GM21360 (cell line): ENCODE results near the gene TRNT1.

ENCODE experiments used
- ATAC-seq: cut with Tn5 transposase; IDR thresholded peaks from one replicate; pipeline ENCODE4 v1.9.1; 2021; ENCODE audit warnings: mild to moderate bottlenecking, moderate library complexity; ENCODE audit not compliant: unreplicated experiment

TRNT1 gene

DNA sequence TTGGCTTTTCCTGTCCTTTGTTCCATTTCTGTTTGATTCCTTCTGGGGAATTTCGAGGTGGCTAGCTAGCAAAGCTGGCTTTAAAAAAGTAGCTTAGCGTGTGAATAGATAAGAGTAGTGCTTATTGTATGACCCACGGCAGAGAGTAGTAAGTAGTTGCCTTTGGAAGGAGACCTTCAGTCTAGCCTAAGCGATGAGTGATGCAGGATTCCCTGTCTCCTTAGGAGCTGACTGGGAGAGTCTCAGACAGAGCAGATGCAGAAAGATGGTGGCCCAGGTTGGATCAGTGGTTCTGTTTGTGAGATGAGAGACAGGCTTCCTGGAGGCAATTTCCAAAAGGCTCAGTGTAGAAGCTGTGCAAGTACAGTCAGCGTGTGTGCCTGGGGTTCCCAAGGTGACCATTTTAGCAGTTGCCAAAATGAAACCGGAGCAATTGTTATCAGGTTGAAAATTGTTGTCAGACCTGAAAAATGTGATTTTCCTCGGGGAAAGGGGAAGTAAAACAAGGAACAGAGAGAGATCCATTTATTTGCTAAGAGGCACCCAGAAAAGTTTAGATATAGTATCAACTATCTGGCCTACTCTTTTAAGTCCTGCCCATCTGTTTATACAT, 15.9 kb upstream of the TRNT1 start:
- ATAC-seq, result no peak

DNA sequence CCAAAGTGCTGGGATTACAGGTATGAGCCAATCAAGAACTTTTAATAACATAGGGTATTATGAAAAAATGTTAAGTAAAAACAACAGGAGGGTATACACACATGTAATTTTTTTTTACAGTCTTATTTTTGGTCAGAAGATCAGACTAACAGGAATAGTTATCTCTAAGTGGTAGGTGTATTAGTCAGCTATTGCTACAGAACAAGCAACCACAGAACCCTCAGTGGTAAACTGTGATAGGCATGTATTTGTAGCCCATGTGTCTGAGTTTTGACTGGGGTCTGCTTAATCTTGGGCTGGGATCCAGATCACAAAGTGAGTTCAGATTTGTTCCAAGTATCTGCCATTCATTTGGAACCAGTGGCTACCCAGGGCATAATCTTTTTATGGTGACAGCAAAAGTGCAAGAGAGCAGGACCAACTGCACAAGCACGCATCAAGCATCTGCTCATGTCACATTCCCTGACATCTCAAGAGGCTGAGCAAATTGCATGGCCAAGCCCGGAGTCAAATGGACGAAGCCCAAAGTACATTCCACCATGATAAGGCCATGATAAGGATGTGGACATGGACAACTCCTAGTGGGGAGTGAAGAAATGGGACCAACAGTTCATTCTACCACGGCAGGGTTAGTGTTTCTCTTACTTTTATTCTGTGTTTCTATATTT, 13.6 kb upstream of the TRNT1 start:
- ATAC-seq, result no peak

DNA sequence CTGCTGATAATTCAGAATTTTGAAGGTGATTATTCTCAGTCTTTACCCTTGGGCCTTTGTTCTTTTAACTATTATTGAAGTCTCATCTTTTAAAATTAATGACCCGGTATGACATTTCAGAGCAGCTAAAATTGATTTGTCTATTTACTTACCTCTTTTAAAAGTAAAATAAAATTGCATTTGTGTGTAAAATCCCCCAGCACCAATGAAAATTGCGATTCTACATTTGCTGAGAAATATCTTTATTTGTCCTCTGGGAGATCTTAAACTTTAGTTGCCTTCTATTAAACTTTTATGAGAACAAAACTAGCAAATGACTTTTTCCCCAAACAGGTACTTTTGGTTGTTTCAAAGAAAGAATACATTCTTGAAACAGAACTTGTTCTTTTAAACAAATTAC, 9.1 kb upstream of the TRNT1 start:
- no peak for ATAC-seq

DNA sequence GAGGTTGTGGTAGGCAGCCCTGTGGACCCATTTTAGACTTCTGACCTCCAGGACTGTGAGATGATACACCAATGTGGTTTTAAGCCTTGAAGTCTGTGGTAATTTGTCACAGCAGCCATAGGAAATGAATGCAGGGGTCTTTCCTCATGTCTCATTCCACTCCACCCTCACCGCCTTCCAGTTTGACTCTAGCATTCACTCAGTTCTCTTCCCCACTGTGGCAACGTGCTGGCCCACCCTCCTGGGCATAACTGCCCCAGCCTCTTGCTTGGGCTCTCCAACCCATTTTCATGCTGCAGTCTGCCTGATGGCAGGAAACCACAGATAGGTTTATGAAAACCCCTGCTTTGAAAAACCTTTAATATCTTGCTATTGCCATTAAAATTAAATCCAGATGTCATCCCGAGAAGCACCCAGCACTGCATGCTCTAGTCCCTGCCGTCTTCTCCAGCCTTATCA, 7.3 kb upstream of the TRNT1 start:
- no peak for ATAC-seq

DNA sequence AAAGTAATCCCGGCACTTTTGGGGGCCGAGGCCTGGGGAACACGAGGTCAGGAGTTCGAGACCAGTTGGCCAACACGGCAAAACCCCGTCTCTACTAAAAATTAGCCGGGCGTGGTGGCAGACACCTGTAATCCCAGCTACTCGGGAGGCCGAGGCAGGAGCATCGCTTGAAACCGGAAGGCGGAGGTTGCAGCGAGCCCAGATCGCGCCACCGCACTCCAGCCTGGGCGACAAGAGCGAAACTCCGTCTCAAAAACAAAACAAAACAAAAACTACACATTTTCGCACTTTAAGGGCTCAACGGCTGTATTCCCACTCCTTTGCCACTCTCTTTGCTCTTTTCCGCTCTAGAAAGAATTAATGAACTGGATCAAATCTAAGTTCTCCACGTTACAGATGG, 763 bp upstream of the TRNT1 start:
- no peak for ATAC-seq

DNA sequence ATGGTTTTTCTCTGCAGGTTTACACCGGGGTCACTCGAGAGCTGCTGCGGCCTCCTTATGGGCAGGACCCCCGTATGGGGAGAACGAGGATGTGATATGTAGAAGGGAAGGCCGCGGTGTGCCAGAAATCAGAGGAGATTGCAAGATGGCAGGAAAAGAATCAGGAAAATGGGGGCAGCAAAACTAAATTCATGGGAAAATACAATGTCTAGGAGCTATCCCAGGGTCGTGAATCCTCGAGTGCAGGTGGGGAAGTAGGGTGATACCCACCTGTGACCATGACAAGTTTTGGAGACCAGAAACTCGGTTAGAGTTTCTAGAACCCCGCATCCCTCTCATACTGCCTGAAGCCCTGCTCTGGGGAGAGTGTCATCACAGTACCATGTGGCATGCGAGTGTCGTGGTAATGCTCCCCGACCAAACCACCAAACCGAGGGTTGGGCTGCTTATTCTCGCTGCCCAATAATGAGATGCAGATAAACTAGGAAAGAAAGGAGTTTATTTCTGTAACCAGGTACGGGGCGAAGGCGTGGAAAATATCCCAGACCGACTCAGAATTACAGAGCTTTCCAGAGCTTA, 781 bp downstream of the TRNT1 start:
- ATAC-seq, result no peak

DNA sequence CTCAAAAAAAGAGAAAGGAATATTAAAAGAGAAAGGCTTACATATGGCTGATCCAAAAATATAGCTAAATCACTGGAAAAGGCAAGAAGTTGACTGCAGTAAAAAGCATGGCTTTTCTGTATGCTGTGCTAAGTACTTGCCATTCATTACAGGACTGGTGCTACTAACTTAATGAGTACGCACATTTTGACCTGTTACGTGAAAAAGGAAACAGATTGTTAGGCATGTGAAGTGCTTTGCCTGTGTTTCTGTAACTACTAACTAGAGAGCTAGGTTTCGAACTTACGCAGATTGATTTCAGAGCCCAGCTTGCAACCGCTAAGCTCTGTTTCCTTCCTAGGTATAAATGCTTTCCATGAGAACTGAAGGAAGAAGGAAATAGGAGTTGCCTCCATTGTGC, 2.8 kb downstream of the TRNT1 start:
- no peak for ATAC-seq

DNA sequence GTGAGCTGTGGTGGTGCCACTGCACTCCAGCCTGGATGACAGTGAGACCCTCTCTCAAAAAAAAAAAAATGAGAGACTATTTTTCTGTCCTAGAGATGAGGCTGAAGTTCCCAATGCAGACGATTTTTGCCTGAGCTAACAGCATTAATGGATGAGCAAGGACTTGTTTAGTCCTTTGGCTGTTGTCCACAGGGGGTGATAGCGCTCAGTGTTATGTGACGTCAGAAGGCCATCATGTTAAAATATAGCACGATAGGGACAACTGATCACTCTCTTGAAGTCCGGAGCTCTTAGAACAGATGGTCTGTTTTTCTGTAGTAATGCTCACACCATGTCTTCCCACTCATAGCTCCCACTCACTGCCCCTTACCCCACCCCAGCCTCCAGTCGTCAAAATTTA, 6.8 kb downstream of the TRNT1 start:
- no peak for ATAC-seq

DNA sequence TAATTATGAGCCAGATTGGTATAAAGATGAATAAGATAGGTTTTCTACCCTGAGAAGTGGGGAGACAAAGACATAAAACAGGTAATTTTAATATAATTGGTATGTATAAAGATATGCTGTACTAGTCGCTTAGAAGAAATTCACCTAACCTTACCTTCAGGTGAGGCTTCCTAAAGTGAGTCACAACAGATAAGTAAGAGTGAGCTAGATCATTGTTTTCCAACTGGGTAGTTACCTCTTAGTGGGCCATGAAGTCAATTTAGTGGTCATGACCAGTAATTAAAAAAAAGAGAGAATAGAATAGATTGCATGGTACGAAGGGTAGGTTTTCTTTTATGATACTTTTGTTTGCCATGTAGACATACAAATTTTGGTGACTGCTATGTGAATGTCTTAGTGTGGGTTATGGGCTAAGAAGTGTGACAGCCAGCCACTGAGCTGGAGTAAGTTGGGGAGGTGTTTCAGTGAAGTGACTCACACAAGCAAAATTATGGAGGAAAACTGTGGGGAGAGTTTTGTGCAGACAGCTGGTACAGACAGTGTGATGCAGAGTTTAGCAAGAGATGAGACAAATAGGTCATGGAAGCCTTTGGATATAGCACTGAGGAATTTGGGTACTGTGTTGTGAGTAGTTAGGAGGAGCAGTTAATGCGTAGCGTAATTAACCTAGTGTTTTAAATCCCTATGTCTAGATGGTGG, 8.2 kb downstream of the TRNT1 start:
- ATAC-seq, result no peak

DNA sequence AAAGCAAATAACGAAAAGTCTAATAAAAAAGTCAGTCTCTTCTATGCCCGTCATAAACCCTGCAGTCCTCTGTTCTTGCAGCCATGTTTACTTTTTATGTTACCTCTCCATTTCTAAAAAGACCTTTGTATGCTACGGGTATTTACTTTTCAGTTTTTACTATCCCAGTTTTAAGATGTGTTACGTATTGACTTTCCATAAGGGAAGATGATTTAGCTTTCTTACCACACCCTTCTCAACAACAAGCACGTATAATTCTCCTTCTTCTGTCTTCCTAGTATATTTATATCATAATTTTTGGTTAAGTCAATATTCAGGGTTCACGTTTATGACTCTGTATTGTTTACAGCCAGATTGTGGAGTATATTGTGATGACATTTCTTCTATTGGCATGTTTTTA, 10.8 kb downstream of the TRNT1 start:
- ATAC-seq, result no peak

DNA sequence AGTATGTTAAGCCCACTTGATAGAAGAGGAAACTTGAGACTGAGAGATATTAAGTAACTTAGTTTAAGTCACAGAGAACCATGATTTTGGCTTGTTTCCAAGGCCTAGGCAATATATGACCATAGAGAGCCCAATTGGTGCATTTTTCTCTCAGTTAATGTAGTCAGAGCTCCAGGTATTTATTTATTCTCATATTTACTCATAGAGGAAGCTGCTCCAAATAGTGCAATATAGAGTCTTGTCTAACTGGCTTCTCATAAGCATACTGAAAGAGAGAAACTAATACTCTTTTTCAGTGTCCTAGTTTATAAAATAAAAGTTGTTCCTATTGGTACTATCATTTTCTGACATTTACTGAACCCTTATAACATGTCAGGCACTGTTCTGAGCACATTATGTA, 15.2 kb downstream of the TRNT1 start:
- no peak for ATAC-seq

DNA sequence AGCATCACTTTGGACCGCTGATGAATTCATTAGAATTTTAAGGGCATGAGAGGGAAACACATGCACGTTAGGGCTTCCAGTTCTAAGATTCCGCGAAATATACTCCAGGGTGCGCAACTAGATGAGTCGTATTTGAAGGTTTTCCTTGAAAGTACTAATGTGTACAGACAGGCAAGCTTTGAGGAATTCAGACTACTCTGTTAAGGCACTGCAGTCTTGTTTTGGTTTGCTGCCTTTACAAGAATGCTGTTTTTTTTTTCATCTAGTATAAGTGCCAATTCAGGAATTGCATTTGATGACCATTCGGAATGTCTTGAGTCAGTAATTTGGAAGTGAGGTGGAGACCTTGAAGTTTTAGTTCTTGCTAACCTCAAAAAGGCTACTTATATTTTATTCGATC, 19.1 kb downstream of the TRNT1 start:
- no peak for ATAC-seq

DNA sequence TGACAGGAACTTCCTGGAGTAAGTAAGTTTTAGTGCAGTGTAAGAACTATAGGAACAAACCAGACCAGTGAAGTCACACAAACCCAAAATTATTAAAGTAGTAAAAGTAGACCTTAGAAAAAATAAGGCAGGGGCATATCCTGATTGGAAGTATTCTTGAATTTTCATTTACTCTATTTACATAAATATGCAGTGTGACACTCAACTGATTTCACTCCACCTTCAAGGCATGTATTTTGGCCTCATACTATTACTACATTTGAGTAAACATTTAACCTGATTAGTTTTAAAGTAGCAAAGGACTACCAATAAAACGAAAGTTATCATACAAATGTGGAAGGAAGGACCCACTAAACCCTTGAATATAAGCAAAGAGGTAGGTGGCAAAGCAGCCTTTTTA, 22.8 kb downstream of the TRNT1 start:
- no peak for ATAC-seq

DNA sequence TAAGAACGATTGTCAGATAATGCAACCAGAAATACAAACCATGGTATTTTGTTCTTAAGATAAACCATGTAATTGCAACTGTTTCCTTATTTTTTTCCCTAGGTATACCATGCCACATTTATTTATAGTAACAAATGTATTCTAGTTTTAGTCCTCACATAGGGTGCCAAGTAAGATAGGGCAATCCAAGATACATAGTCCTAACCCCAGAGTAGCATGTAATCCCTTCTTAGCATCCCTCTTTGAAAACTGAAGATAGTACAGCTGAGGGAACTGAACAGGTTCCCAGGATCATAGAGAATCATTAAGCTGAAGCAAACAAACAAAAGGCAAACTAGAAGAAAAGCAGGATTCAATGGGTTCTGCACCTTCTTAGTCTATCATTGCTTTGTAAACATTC, 24.8 kb downstream of the TRNT1 start:
- no peak for ATAC-seq

DNA sequence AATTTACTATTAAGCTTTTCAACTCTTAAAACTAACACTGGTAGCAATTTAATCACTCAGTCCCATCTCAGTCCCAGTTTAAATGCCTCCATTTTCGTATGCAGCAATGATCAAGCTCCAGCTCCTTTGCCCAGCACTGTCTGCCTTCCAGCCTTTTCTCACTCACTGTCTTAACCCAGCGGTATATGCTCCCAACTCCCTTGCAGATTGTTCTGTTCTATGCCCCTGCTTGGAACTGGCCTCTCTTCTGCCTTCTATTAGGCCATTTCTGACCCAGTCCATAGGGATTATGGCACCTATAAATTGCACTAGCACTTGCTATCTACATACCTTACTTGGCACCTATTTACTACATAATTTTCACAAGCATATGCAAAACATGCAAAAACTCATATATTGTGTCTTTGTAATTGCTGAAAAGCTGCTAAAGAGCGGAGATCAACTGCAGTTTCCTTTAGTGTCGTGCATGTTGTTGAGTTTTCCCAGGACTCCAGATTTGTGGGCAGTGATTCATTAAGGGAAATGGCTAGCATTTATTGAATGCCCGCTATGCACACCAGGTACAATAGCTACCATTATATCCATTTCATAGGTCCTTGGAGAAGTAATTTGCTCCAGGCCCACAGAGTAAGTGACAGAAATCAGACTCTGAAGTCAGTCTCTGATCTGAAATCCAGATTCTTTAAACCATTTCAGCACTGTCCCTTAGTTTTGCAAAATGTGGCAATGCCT, 28.3 kb downstream of the TRNT1 start:
- ATAC-seq, result no peak

DNA sequence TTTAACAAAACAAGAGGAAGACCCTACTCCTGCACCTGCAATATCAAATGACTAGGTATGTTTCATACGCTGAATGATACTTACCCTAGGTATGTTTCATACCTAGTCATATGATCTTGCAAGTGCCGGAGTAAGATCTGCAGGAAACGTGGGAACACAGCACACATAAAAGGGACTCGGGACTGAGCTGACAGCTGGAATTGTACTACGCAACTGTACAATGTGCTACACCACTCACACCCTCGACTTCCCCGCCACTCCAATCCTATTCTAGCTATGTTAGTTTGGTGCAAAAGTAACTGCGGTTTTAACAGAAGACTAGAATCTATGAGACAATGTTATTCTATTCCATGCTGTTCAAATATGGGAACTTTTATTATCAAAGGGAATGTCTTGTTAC, 30.7 kb downstream of the TRNT1 start:
- no peak for ATAC-seq

DNA sequence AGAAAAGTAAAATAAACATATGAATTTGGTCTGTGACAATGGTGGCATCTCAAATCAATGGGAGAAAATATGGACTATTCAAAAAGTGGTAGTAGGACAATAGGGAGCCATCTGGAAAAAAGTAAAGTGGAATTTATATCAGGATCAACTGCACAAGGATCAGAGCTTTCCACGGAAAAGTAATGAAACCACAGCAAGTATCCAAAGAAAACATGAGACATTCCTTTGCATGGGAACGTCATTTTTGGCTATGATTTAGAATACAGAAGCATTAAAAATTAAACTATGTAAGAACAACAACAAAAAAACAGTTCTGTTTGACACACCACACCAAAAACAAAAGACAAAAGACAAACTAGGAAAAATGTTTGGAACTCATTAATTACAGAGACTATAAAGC, 34.1 kb downstream of the TRNT1 start:
- ATAC-seq, result no peak

DNA sequence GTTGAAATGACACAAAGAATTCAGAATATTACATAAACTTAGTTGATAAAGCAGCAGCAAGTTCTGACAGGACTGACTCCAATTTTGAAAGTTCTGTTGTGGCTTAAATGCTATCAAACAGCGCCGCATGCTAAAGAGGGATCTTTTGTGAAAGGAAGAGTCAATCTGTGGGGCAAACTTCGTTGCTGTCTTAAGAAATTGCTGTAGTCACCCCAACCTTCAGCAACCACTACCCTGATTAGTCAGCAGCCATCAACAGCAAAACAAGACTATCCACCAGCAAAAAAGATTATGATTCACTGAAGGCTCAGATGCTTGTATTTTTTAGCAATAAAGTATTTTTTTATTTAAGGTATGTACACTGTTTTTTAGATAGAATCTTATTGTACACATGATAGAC, 38.5 kb downstream of the TRNT1 start:
- ATAC-seq, result no peak

DNA sequence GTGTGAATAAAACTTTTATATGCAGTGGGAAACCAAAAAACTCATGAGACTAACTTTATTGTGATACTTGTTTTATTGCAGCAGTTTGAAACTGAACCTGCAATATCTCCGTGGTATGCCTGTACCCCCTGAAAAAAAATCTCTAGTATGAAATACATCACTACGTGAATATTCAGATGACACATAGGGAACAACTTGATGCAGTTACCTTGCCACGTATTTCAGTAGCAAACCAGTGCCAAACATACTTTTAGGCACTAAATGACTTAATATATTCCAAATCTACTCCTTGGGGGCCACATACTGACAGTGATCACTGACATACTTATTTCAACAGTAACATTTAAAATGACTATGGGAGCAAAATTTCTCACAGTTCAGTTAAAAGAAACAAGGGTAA, 38.9 kb downstream of the TRNT1 start:
- ATAC-seq, result no peak

DNA sequence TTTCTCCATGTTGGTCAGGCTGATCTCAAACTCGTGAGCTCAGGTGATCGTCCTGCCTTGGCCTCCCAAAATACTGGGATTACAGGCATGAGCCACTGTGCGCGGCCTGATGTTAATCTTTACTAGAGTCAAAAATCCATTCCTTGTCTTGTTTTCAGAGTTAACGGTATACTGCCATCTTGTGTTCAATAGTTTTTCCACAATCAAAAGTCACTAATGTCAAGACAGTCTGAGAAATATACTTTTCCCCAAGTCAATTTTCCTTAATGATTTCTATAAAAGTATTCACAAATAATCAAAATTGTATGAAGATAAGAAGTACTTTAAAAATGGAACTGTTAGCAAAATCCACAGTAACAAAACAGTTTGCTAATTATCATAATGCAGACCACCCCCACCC, 44.3 kb downstream of the TRNT1 start:
- no peak for ATAC-seq

DNA sequence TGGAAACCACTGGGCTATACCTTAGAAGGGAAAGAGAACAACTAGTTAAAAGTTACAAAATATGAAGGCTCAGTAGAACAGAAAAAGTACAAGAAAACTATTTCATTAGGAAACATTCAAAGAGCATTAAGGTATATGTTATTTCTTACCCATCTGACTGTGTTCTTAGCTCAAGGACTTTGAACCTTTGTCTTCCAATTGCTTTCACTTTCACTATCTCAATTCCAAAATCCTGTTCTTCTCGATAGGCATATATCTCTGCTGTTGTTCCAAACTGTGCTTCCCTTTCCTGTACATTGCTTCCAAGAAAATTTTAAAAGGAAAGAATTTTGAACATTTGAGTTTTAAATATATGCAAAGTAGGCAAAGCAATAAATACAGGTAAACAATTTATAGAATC, 45.9 kb downstream of the TRNT1 start:
- no peak for ATAC-seq
